PFSK-1 (cell line): ENCODE measurements around the gene BCAS3.

ENCODE experiments used
- POLR2AphosphoS5 ChIP-seq: IDR thresholded peaks from 2 replicates; pipeline ENCODE4 v1.6.1; 2012; ENCODE audit warnings: low read depth, mild to moderate bottlenecking, control low read depth, low read length, moderate library complexity
- SIN3A ChIP-seq: IDR thresholded peaks from 2 replicates; pipeline ENCODE4 v1.6.1; 2012; ENCODE audit warnings: mild to moderate bottlenecking, low read length, moderate library complexity, borderline replicate concordance; ENCODE audit not compliant: insufficient read depth
- TAF1 ChIP-seq: IDR thresholded peaks from 2 replicates; pipeline ENCODE4 v1.6.1; 2012; ENCODE audit warnings: low read length, control low read depth, borderline replicate concordance; ENCODE audit not compliant: insufficient read depth

GRCh38 chr17:61023996-61024395, 346.3 kb downstream of the BCAS3 start:
- no peak for TF ChIP-seq TAF1
- TF ChIP-seq SIN3A: no peak
- no peak for TF ChIP-seq POLR2AphosphoS5
